SU-DHL-6 (cell line): ENCODE measurements around the gene IL4I1.

Source experiments
- H2AFZ ChIP-seq: fragments of 200-600 bp; sonication (generic); 2 replicates; pipeline ENCODE4 v1.6.1; 2014; ENCODE audit warnings: low read depth, mild to moderate bottlenecking, moderate library complexity, mixed read lengths, antibody characterized with exemption, low read length; ENCODE audit not compliant: severe bottlenecking
- H3F3A ChIP-seq: fragments of 200-600 bp; shearing (Covaris generic); 2 replicates; pipeline ENCODE4 v1.6.0; 2016; ENCODE audit warnings: antibody characterized with exemption, mild to moderate bottlenecking; ENCODE audit not compliant: insufficient read depth
- H3K27ac ChIP-seq: fragments of 200-600 bp; sonication (generic); 2 replicates; pipeline ENCODE4 v1.5.1; 2016; ENCODE audit warnings: low read depth, mild to moderate bottlenecking, low read length, moderate library complexity, mixed read lengths
- H3K27me3 ChIP-seq: fragments of 200-600 bp; sonication (generic), shearing (Covaris generic); 2 replicates; pipeline ENCODE4 v1.6.0; 2014; ENCODE audit warnings: mild to moderate bottlenecking, low read length
- H3K36me3 ChIP-seq: fragments of 200-600 bp; sonication (generic); 2 replicates; pipeline ENCODE4 v1.6.1; 2014; ENCODE audit warnings: mild to moderate bottlenecking, low read length, mixed read lengths
- H3K4me2 ChIP-seq: fragments of 300-600, 200-600 bp; shearing (Covaris generic), sonication (generic); 2 replicates; pipeline ENCODE4 v1.6.0; 2014; ENCODE audit warnings: low read length, low read depth, mild to moderate bottlenecking; ENCODE audit not compliant: poor library complexity, severe bottlenecking
- H3K4me3 ChIP-seq: fragments of 200-600 bp; sonication (generic); 2 replicates; pipeline ENCODE4 v1.5.1; 2014; ENCODE audit warnings: antibody characterized with exemption, low read length, mild to moderate bottlenecking, mixed read lengths; ENCODE audit not compliant: insufficient read depth, poor library complexity, severe bottlenecking
- H3K79me2 ChIP-seq: fragments of 200-600 bp; sonication (generic); 2 replicates; pipeline ENCODE4 v1.6.1; 2014; ENCODE audit warnings: mild to moderate bottlenecking, low read length, moderate library complexity; ENCODE audit not compliant: insufficient read depth
- H3K9ac ChIP-seq: fragments of 200-600 bp; sonication (generic); 2 replicates; pipeline ENCODE4 v1.7.0; 2014; ENCODE audit warnings: mild to moderate bottlenecking, low read length
- H3K9me2 ChIP-seq: fragments of 200-600 bp; sonication (generic); replicated peaks from 2 replicates; pipeline ENCODE4 v1.6.1; 2014; ENCODE audit warnings: low read length; ENCODE audit not compliant: insufficient read depth
- H3K9me3 ChIP-seq: fragments of 200-600 bp; sonication (generic); 2 replicates; pipeline ENCODE4 v1.6.1; 2014; ENCODE audit warnings: low read length, mixed read lengths; ENCODE audit not compliant: insufficient read depth
- H4K20me1 ChIP-seq: fragments of 200-600 bp; sonication (generic); 2 replicates; pipeline ENCODE4 v1.6.1; 2014; ENCODE audit warnings: low read depth, mild to moderate bottlenecking, antibody characterized with exemption, low read length, moderate library complexity, mixed read lengths
- CTCF ChIP-seq: fragments of 200-600 bp; sonication (generic); IDR thresholded peaks from one replicate; pipeline ENCODE4 v1.5.1; 2017; ENCODE audit warnings: antibody characterized with exemption, mild to moderate bottlenecking, low read length, moderate library complexity; ENCODE audit not compliant: insufficient read depth, poor library complexity, severe bottlenecking
- EZH2phosphoT487 ChIP-seq: fragments of 200-600 bp; sonication (generic), shearing (Covaris generic); conservative IDR thresholded peaks from 2 replicates; pipeline ENCODE4 v1.6.1; 2018; ENCODE audit warnings: mild to moderate bottlenecking, antibody characterized with exemption, low read length, moderate library complexity, mixed read lengths

The IL4I1 gene

GRCh38 chr19:49904136-49904535 is 7.4 kb upstream of the IL4I1 start:
- no peak for TF ChIP-seq EZH2phosphoT487
- no peak for TF ChIP-seq CTCF
- Histone ChIP-seq H3K9me3 (no peaks in the 10 kb centered on the region), H4K20me1 (no peaks in the 10 kb centered on the region), H3K36me3 (no peaks in the 10 kb centered on the region), H3K27ac (no peak overlapping the region), H2AFZ (no peak overlapping the region), H3K27me3 (no peaks in the 10 kb centered on the region), H3K9ac (no peak overlapping the region), H3K79me2 (no peaks in the 10 kb centered on the region), H3F3A (peaks cover 11% of the 10 kb centered on the region; the same call in 1 of the 2 replicates), H3K9me2 (no peaks in the 10 kb centered on the region), H3K4me2 (no peak overlapping the region), H3K4me3 (no peak overlapping the region)

GRCh38 chr19:49895566-49896297 is 955 bp downstream of the IL4I1 start:
- Histone ChIP-seq H3K9me2 (no peaks in the 10 kb centered on the region), H3K9ac (no peak overlapping the region; the same call in 1 of the 2 replicates), H3F3A (0 out of 2 replicates have a peak, but pooled peaks cover 6% of the 10 kb centered on the region), H3K9me3 (no peaks in the 10 kb centered on the region), H3K4me3 (no peak overlapping the region), H3K27ac (no peak overlapping the region), H3K36me3 (no peaks in the 10 kb centered on the region), H2AFZ (no peak overlapping the region), H4K20me1 (no peaks in the 10 kb centered on the region), H3K27me3 (no peaks in the 10 kb centered on the region), H3K4me2 (peak overlapping the region; percentile 65), H3K79me2 (no peaks in the 10 kb centered on the region)
- TF ChIP-seq EZH2phosphoT487 = no peak

- Histone ChIP-seq H2AFZ (no peak overlapping the region), H3K4me2 (no peak overlapping the region), H3K9me3 (no peaks in the 10 kb centered on the region), H3K79me2 (no peaks in the 10 kb centered on the region), H3F3A (0 out of 2 replicates have a peak, but pooled peaks cover 6% of the 10 kb centered on the region), H3K9ac (no peak overlapping the region), H4K20me1 (no peaks in the 10 kb centered on the region), H3K36me3 (no peaks in the 10 kb centered on the region), H3K4me3 (no peak overlapping the region), H3K27me3 (no peaks in the 10 kb centered on the region), H3K9me2 (no peaks in the 10 kb centered on the region), H3K27ac (no peak overlapping the region)
- TF ChIP-seq CTCF = no peak
- no peak for TF ChIP-seq EZH2phosphoT487
Measured at GRCh38 chr19:49894879-49895565, 1.7 kb downstream of the IL4I1 start.
